ENCODE measurements around the gene PRKACA. TPM values are rescaled to one million over a fixed set of nuclear protein-coding genes. Genes with fewer than 3 reads are reported as not detected.
"Not testable (repeated sequence)": the region's sequence is repeated elsewhere in the genome, so short reads cannot be mapped to it uniquely, and the experiment has no call there.

Gene PRKACA
- total and polyA plus RNA-seq, 8 donors, result 25.3 to 42.9 (median 30.3) TPM

DNA sequence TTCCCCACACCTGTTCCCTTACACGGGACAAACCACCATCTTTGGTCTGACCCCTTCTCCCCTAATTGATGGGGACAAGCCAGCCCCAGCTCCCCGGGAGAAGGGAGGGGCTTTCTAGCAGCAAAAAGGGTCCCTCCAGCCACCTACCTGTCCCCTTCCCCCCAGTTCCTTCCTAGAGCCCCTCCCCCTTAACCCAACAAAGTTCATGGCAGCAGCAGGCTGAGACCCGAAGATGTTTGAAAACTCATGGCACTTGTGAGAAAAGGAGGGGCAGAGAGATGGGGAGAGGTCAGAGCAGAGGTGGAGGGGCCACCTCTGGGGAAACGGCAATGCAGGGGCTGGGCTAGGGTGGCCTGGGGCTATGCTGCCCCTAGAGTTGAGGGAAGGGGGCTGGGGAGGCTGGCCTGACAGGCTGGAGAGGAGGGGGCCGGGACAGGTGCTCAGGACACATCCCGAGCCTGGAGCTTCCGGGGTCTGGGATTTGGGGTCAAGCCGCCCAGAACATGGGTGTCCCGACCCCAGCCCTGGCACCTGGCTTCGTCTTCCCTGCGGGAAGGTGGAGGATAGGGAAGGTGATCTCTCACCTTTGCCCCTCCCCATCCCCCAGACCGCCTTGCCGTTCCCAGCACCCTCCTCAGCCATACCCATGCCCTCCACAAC is 31.3 kb upstream of the PRKACA start:
- intact Hi-C loops (cut with DNase I), result no loop called here
- TF ChIP-seq, protein P1, sequence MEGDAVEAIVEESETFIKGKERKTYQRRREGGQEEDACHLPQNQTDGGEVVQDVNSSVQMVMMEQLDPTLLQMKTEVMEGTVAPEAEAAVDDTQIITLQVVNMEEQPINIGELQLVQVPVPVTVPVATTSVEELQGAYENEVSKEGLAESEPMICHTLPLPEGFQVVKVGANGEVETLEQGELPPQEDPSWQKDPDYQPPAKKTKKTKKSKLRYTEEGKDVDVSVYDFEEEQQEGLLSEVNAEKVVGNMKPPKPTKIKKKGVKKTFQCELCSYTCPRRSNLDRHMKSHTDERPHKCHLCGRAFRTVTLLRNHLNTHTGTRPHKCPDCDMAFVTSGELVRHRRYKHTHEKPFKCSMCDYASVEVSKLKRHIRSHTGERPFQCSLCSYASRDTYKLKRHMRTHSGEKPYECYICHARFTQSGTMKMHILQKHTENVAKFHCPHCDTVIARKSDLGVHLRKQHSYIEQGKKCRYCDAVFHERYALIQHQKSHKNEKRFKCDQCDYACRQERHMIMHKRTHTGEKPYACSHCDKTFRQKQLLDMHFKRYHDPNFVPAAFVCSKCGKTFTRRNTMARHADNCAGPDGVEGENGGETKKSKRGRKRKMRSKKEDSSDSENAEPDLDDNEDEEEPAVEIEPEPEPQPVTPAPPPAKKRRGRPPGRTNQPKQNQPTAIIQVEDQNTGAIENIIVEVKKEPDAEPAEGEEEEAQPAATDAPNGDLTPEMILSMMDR (IDR thresholded peaks at IDR 0.05), result no peak
- Histone ChIP-seq H3K9me3 (no peaks in the 10 kb centered on the region), H3K36me3 (no peaks in the 10 kb centered on the region), H3K4me1 (no peaks in the 10 kb centered on the region), H3K27me3 (no peaks in the 10 kb centered on the region), H3K4me3 (no peak overlapping the region), H3K27ac (no peak overlapping the region)
- DNase-seq, result no peak
- 48 to 49% methylated on average over 9 to 13 of the region's 13 CpGs for WGBS, 2 donors
- FAIRE-seq, result no peak
- peak in 1 of 4 donors; percentile 5 for ATAC-seq

DNA sequence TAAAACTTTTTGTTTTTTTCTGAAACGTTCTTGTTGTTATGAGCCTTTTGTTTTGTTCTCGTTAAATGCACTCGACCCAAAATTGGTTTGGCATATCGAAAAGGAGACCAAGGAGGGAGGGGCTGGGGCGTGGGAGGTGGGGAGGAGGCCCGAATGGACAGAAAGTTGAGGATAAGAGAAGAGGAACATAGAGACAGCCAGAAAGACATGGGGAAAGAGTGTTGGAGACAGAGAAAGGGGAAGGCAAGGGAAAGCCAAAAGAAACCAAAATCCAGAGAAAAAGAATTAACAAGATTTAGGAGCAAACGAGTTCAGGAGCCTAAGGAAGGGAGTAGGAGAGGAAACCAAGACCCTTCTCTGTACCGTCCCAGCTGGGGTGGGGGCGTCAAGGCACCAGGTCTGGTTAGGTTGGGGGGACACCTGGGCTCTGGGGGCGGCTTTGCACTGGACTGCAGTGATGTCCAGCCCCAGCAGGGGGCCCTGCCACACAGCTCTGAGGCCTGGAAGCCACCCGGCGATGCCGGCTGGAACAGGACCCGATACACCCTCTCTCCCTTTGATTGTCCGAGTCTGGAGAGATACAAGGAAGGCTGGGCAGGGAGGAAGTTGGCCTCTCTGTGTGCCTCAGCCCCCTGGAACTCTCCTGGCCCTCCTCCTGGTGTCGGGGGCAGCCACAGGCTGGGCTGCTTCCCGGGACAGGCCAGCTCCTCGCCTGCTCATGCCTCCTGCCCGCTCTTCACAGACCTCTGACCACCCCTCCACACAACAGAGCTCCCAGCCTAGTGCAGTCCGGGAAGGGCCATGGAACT is 30.4 kb upstream of the PRKACA start:
- Histone ChIP-seq H3K36me3 (no peaks in the 10 kb centered on the region), H3K27ac (peak overlapping the region in 1 of 4 donors; percentile 15), H3K27me3 (no peaks in the 10 kb centered on the region), H3K9me3 (no peaks in the 10 kb centered on the region), H3K4me3 (no peak overlapping the region), H3K4me1 (no peaks in the 10 kb centered on the region)
- intact Hi-C loops (cut with DNase I), result no loop called here
- FAIRE-seq (no peak), ATAC-seq (peak; percentile 87 to 96 (median 90)), DNase-seq (peak; percentile 35 to 86 (median 63))
- 30 to 31% methylated on average over 20 of the region's 20 CpGs for WGBS, 2 donors
- TF ChIP-seq, protein P1 (IDR thresholded peaks at IDR 0.05), result peak; percentile 62 to 78 (median 67)

DNA sequence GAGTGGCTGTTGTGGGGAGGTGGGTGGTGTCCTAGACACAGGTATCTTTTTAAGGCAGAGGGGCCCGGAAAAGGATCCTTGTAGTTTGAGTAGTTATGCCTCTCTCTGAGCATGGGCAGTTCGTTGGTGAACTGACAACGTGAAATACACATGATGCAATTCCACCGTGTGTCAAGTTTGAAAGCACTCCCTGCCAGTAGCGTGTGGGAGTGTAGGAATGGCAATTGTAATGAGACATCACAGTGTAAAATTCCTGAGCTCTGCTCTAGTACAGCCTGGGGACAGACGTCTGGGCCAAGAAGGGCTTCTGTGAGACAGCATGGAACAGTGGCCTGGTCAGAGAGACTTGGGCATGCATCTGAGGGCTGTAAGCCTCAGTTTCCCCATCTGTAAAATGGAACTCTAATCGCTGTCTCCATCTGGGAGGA is 29.2 kb upstream of the PRKACA start:
- no peaks in the 10 kb centered on the region for H3K27me3 ChIP-seq
- intact Hi-C loops (cut with DNase I), result no loop called here
- H3K36me3 ChIP-seq, result no peaks in the 10 kb centered on the region
- TF ChIP-seq, protein P1 (IDR thresholded peaks at IDR 0.05), result no peak
- H3K4me3 ChIP-seq, result no peak overlapping the region
- H3K27ac ChIP-seq, result no peak overlapping the region
- DNase-seq (no peak), FAIRE-seq (no peak), ATAC-seq (peak in 1 of 4 donors; percentile 12)
- H3K4me1 ChIP-seq, result no peaks in the 10 kb centered on the region
- 56 to 62% methylated on average over 7 of the region's 7 CpGs for WGBS, 2 donors
- H3K9me3 ChIP-seq, result no peaks in the 10 kb centered on the region

DNA sequence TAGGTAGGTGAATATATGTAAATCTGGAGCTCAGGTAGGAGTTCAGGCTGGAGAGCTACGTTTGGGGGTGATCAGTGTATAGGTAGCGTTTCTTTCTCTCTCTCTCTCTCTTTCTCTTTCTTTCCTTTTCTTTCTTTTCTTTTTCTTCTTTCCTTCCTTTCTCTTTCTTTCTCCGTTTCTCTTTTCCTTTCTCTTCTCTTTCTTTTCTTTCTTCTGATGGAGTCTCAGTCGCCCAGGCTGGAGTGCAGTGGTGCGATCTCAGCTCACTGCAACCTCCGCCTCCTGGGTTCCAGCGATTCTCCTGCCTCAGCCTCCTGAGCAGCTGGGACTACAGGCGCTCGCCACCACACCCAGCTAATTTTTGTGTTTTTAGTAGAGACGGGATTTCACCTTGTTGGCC is 28.6 kb upstream of the PRKACA start:
- H3K36me3 ChIP-seq; H3K27me3 ChIP-seq; ATAC-seq; H3K27ac ChIP-seq; H3K9me3 ChIP-seq; H3K4me1 ChIP-seq; H3K4me3 ChIP-seq; intact Hi-C loops (cut with DNase I); DNase-seq; FAIRE-seq: not testable (repeated sequence)
- 80 to 92% methylated on average over 10 of the region's 10 CpGs for WGBS, 2 donors

DNA sequence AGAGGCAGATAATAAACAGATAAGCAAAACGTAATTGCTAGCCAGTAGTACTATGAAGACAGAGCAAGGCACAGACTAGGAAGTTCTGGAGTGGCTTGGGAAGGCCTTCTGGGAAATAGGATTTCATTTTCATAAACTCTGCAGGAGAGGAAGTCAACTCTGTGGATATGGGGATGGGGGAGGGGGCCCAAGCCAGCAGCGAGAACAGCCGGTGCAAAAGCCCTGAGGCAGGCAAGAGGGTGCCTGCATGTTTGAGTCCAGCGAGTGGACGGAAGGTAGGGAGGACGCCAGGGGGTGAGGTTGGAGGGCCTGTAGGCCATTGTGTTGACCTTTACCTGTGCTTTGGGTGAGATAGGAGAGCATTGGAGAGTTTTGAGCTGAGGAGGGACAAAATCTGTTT is 27.8 kb upstream of the PRKACA start:
- Histone ChIP-seq H3K27me3 (no peaks in the 10 kb centered on the region), H3K9me3 (no peaks in the 10 kb centered on the region), H3K4me3 (no peak overlapping the region), H3K4me1 (no peaks in the 10 kb centered on the region), H3K27ac (no peak overlapping the region), H3K36me3 (no peaks in the 10 kb centered on the region)
- intact Hi-C loops (cut with DNase I), result no loop called here
- FAIRE-seq (no peak), ATAC-seq (no peak), DNase-seq (no peak)
- WGBS, 2 donors, result 77 to 80% methylated on average over 6 of the region's 6 CpGs
- TF ChIP-seq, protein P1 (IDR thresholded peaks at IDR 0.05), result no peak

Data from pancreas (tissue), 10 donors.